ENCODE results near the gene NT5C1A. TPM values are rescaled to one million over a fixed set of nuclear protein-coding genes. Genes with fewer than 3 reads are reported as not detected.

NT5C1A gene
- total and polyA plus RNA-seq, 8 donors, result 0.07 to 4.5 (median 1.2) TPM

DNA sequence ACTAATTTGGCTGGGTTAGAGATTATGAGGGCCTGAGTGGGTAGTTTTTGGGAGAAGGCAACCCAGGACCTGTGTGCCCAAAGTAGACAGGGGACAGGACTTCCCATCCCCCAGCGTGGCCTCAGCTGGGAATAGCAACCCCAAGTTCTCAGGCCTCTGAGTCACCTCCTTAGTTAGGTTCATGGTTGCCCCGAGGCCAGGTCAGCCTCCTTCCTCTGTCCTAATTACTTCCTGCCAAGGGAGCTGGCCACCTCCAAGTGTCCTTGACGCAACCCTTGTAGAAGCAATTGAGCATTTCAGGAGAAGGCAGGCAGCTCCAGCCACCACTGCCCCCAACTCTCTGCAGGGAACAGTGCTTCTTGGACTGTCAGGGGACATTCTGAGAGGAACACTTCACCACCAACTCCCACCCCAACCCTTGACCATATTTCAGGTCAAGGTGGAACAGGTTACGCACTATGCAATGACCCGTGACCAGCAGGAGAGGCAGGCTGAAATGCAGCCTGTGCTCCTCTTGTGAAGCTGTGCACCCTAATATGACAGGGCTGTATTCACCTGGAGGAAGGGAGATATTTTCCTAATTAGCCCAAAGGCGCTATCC is 5.1 kb upstream of the NT5C1A start:
- Histone ChIP-seq H3K4me3 (no peak overlapping the region), H3K9me3 (no peaks in the 10 kb centered on the region), H3K4me1 (no peaks in the 10 kb centered on the region), H3K27me3 (no peaks in the 10 kb centered on the region), H3K27ac (no peak overlapping the region), H3K36me3 (no peaks in the 10 kb centered on the region)
- 87% methylated on average over 6 of the region's 6 CpGs for WGBS, 2 donors
- FAIRE-seq (no peak), DNase-seq (peak in 1 of 6 donors; percentile 49), ATAC-seq (no peak)
- intact Hi-C loops (cut with DNase I), result no loop called here
- no peak for TF ChIP-seq CTCF (IDR thresholded peaks at IDR 0.05)

DNA sequence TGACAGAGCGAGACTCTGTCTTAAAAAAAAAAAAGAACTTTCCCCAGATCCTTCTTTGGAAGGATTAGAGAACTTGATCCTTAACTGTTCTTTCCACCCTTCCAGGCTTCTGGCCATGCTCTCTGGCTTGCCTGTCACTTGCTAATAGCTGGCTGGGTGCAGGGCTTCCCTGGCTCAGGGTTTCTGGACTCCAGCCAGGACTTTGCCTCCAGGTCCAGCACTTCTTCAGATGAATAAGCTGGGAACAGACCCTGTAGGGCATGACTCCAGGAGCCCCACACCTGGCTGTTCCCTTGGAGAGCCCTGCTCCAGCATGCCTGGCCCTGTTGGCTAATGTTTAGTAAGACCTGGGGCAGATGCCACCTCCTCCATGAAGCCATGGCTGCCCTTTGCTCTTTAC is 3.3 kb upstream of the NT5C1A start:
- ATAC-seq, result no peak
- H3K9me3 ChIP-seq, result no peaks in the 10 kb centered on the region
- no peaks in the 10 kb centered on the region for H3K4me1 ChIP-seq
- TF ChIP-seq CTCF (IDR thresholded peaks at IDR 0.05), result no peak
- H3K27ac ChIP-seq, result no peak overlapping the region
- DNase-seq, result peak in 2 of 6 donors; percentile 51 to 57
- H3K4me3 ChIP-seq, result no peak overlapping the region
- FAIRE-seq, result no peak
- H3K36me3 ChIP-seq, result no peaks in the 10 kb centered on the region
- 80 to 93% methylated on average over 1 of the region's 1 CpG for WGBS, 2 donors
- H3K27me3 ChIP-seq, result no peaks in the 10 kb centered on the region
- intact Hi-C loops (cut with DNase I), result no loop called here

DNA sequence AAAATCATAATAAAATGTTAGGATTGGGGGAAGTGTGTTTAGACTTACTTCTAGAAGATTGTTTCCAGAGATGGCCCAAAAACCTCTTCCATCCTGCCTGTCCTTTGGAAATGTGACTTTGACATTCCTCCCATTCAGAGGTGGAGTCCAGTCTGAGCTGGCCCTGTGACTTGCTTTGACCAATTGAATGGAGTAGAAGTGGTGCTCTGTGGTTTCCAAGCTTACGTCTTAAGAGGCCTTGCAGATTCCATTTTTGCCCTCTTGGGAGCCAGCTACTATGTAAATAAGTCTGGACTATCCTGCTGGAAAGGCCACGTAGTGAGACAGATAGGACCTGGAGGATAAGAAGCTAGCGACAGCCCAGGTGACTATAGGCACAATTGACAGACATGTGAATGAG is 1.3 kb upstream of the NT5C1A start:
- no peak overlapping the region for H3K4me3 ChIP-seq
- H3K27ac ChIP-seq, result no peak overlapping the region
- FAIRE-seq, result no peak
- no peaks in the 10 kb centered on the region for H3K4me1 ChIP-seq
- no peaks in the 10 kb centered on the region for H3K9me3 ChIP-seq
- intact Hi-C loops (cut with DNase I), result no loop called here
- no peak for ATAC-seq
- WGBS, 2 donors, result 83 to 93% methylated on average over 3 of the region's 3 CpGs
- no peaks in the 10 kb centered on the region for H3K36me3 ChIP-seq
- DNase-seq, result no peak
- H3K27me3 ChIP-seq, result no peaks in the 10 kb centered on the region
- no peak for TF ChIP-seq CTCF (IDR thresholded peaks at IDR 0.05)

GRCh38 chr1:39672551-39672947 is 642 bp upstream of the NT5C1A start:
- Histone ChIP-seq H3K4me3 (peak overlapping the region in 2 of 4 donors; percentile 48 to 50), H3K27ac (no peak overlapping the region), H3K4me1 (no peaks in the 10 kb centered on the region), H3K9me3 (no peaks in the 10 kb centered on the region), H3K27me3 (no peaks in the 10 kb centered on the region), H3K36me3 (no peaks in the 10 kb centered on the region)
- WGBS, 2 donors, result 36 to 46% methylated on average over 11 to 12 of the region's 12 CpGs
- ATAC-seq (peak in 3 of 4 donors; percentile 43 to 63 (median 59)), FAIRE-seq (no peak), DNase-seq (peak in 1 of 6 donors; percentile 32)
- peak in 3 of 4 donors; percentile 27 to 33 (median 30) for TF ChIP-seq CTCF (IDR thresholded peaks at IDR 0.05)
- intact Hi-C loops (cut with DNase I), result no loop called here

DNA sequence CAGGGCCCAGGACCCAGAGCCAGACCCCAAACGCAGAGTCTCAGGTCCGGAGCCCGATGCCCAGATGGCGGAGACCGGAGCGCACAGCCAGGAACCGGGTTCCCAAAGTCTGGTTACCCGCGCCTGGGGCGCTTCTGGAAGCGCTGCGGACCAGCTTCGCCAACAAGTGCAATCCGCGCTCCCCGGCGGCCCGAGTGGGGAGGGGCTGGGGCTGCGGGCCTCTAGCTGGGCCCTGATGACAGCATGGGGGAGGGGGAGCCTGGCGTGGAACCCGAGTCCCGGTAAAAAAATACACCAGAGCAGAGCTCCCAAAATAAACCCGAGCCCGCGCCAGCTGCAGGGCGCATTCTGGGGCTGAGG is 494 bp downstream of the NT5C1A start:
- peak in 5 of 6 donors; percentile 20 to 87 (median 63) for DNase-seq
- no peaks in the 10 kb centered on the region for H3K36me3 ChIP-seq
- intact Hi-C loops (cut with DNase I), result no loop called here
- ATAC-seq, result peak; percentile 51 to 72 (median 71)
- no peaks in the 10 kb centered on the region for H3K4me1 ChIP-seq
- no peak for FAIRE-seq
- no peaks in the 10 kb centered on the region for H3K9me3 ChIP-seq
- no peak for TF ChIP-seq CTCF (IDR thresholded peaks at IDR 0.05)
- 2% methylated on average over 24 to 26 of the region's 26 CpGs for WGBS, 2 donors
- H3K4me3 ChIP-seq, result peak overlapping the region; percentile 42 to 50 (median 46)
- no peaks in the 10 kb centered on the region for H3K27me3 ChIP-seq
- no peak overlapping the region for H3K27ac ChIP-seq
